LNCaP clone FGC (cell line): ENCODE measurements around the gene ZBTB8A.

ENCODE experiments used
- DNase-seq: peaks from one replicate; pipeline ENCODE4 v3.0.0-alpha.2; 2011; ENCODE audit warnings: low read depth
- H3K4me3 ChIP-seq: 2 replicates; pipeline ENCODE4 v1.5.1; 2011; ENCODE audit warnings: mild to moderate bottlenecking, low read depth, low read length, control low read depth
- CTCF ChIP-seq: IDR thresholded peaks from 2 replicates; pipeline ENCODE4 v1.5.1; 2012; ENCODE audit warnings: mild to moderate bottlenecking; ENCODE audit not compliant: control insufficient read depth, insufficient read depth; ENCODE audit errors: extremely low read depth

ZBTB8A gene

GRCh38 chr1:32613472-32613871 is 74.2 kb downstream of the ZBTB8A start:
- DNase-seq = no peak
- TF ChIP-seq CTCF = no peak
- H3K4me3 ChIP-seq = no peak overlapping the region

DNA sequence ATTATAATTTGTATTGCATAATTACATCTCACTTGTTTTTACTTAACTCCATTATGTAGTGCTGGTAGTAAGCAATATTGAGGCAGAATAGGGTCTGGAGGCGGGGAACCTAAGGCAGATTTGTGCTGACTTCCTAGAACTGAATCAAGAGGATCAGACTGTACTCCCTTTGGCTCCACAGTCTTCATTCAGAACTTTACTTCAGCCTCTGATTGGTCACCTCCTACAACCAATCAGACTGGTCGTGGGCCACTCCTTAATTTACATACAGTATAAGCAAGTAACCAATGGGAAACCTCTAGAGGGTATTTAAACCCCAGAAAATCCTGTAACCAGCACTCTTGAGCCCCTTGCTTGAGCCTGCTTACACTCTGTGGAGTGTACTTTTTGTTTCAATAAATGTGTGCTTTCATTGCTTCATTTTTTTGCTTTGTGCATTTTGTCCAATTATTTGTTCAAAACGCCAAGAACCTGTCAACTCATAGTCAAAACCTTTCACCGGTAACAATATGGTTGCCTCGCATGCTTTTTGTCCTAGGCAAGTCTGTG is 79.5 kb downstream of the ZBTB8A start:
- DNase-seq = no peak
- H3K4me3 ChIP-seq = no peak overlapping the region
- no peak for TF ChIP-seq CTCF

DNA sequence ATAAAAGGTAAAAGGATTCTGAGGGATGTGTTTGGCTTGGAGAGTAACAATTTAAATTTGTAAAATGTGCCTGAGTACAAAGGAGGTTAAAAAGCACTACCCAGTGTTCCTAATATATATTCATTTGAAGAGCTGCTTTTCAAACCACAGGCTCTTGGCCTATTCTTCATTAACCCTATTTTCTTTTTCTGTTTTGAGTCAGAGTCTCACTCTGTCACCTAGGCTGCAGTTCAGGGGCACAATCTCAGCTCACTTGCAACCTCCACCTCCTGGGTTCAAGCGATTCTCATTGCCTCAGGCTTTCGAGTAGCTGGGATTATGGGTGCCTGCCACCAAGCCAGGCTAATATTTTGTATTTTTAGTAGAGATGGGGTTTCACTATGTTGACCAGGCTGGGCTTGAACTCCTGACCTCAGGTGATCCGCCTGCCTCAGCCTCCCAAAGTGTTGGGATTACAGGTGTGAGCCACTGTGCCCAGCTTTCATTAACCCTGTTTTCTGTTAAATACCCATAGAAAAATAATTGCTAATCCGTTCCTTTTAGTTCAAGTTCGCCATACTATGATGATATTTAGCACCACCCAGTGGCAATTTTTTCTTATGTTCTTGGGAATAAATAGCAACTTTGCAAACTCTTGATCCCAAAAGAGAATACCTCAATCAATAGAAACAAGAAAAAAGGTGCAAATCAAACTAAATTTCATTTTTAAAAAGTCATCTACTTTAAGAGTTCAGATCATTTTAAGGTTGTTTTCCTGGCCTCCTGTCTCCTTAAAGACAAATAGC is 80.7 kb downstream of the ZBTB8A start:
- DNase-seq = no peak
- H3K4me3 ChIP-seq = no peak overlapping the region
- peak; percentile 37; the same call in 1 of the 2 replicates for TF ChIP-seq CTCF

DNA sequence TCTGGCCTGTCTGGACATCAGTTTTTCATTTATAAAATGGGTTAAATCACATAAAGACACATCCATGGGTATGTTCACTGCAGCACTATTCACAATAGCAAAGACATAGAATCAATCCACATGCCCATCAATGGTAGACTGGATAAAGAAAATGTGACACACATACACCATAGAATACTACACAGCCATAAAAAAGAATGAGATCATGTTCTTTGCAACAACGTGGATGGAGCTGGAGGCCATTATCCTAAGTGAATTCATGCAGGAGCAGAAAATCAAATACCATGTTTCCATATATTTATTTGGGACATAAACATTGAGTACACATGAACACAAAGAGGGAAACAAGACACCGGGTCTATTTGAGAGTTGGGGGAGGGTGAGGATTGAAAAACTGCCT is 83.0 kb downstream of the ZBTB8A start:
- DNase-seq = no peak
- no peak for TF ChIP-seq CTCF
- no peak overlapping the region for H3K4me3 ChIP-seq

DNA sequence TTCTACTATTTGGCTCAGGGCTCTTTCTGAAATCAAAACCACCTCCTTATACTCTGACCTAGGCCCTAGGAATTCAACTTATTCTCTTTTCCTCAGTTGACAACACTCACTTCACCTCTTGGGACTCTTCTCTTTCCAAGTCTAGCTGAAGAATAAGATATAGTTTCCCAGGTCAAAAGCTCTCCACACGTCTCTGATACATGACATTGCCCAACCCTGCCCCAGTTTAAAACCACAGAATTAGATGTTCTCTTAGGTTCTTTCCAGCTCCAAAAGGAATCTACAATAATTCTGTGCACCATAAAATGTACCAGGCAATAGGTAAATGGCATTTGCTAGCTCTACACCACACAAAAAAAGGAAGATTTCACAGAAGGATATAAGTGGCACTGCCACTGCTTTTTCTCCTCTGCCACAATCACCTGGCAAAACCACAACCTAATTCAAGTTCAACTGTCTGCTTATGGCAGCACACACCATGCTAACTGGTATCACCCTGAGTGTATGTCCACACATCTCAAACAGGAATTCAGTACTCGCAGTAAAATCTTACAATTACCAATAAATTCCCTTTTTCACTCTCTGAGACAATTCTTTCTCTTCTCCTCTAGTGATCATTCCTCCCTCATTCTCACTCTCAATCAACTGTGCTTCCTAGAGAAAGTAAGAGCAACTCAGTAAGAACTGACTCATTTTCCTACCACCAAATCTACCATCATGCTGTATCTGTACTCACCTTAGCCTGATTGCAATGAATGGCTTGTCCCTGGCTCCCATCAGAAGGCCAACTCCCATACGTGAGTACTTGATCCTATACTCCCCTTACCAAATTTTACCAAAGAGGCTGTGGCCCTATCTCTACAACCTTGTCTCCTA is 83.8 kb downstream of the ZBTB8A start:
- no peak for DNase-seq
- no peak overlapping the region for H3K4me3 ChIP-seq
- no peak for TF ChIP-seq CTCF

- H3K4me3 ChIP-seq = no peak overlapping the region
- DNase-seq = no peak
- TF ChIP-seq CTCF = no peak
Observed at GRCh38 chr1:32623775-32624174, 84.5 kb downstream of the ZBTB8A start.
